AG04449 (cell line): ENCODE results near the gene LPP.

ENCODE experiments used
- CTCF ChIA-PET: fragments of 350-600 bp; formaldehyde crosslinking; extraction: SDS; loops from one replicate; lab custom pipeline; 2021; ENCODE audit warnings: antibody characterized with exemption; lab: Yijun Ruan, JAX
- POLR2A ChIA-PET: fragments of 400-600, 350-600 bp; formaldehyde crosslinking; extraction: SDS; loops from one replicate; lab custom pipeline; 2020; ENCODE audit warnings: antibody characterized with exemption, inconsistent platforms; lab: Yijun Ruan, JAX
- DNase-seq: peaks from one replicate; pipeline ENCODE4 v3.0.0-alpha.2; 2010; ENCODE audit warnings: low read depth, low spot score
- H3K4me3 ChIP-seq: 2 replicates; pipeline ENCODE4 v1.5.1; 2011; ENCODE audit warnings: low read depth, mild to moderate bottlenecking, control low read depth, low read length
- TF ChIP-seq, protein P1 (sequence below): IDR thresholded peaks from one replicate; pipeline ENCODE4 v1.5.1; 2011; ENCODE audit warnings: mild to moderate bottlenecking, moderate library complexity, low read length, control low read depth, inconsistent platforms; ENCODE audit not compliant: insufficient read depth; ENCODE audit errors: missing control alignments

Gene LPP

GRCh38 chr3:188246905-188247304 lies 92.9 kb downstream of the LPP start:
- no peak overlapping the region for H3K4me3 ChIP-seq
- TF ChIP-seq, protein P1, sequence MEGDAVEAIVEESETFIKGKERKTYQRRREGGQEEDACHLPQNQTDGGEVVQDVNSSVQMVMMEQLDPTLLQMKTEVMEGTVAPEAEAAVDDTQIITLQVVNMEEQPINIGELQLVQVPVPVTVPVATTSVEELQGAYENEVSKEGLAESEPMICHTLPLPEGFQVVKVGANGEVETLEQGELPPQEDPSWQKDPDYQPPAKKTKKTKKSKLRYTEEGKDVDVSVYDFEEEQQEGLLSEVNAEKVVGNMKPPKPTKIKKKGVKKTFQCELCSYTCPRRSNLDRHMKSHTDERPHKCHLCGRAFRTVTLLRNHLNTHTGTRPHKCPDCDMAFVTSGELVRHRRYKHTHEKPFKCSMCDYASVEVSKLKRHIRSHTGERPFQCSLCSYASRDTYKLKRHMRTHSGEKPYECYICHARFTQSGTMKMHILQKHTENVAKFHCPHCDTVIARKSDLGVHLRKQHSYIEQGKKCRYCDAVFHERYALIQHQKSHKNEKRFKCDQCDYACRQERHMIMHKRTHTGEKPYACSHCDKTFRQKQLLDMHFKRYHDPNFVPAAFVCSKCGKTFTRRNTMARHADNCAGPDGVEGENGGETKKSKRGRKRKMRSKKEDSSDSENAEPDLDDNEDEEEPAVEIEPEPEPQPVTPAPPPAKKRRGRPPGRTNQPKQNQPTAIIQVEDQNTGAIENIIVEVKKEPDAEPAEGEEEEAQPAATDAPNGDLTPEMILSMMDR, result no peak
- CTCF ChIA-PET, result interaction anchor here (1.5 kb wide), 1 partner anchor 507 kb away, joined by 3 read pairs; no protein-coding TSS in a partner anchor
- POLR2A ChIA-PET, result interaction anchor here (0.7 kb wide), 1 partner anchor 17 kb away, joined by 6 read pairs; no protein-coding TSS in a partner anchor
- DNase-seq, result no peak

DNA sequence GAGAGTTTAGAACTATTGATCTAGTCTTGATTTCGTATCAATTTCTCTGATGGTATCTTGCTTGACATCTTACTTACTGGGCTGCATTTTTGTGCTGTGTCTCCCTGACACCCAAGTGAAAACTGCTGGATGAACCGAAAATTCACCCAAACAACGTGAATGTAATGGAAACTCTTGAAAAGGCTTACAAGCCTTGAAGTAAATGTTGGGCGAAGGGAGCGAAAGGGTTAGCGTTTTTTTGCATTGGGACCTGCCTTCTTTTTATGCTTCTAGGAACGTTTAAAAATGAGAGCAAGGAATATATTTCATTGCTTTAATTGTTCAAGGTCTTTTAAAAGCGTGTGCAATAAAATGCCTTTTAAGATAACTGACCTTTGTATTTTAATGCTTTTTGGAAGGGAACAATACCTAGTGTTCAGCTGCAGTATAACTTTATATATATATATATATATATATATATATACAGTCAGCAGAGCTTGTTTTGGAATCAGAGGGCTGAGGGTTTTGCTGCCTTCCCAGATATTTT lies 94.1 kb downstream of the LPP start:
- H3K4me3 ChIP-seq, result no peak overlapping the region
- DNase-seq, result no peak
- TF ChIP-seq, protein P1, result no peak
- POLR2A ChIA-PET, result no interaction called here
- CTCF ChIA-PET, result interaction anchor here (0.8 to 2.2 kb wide), 4 partner anchors 9 to 510 kb away, joined by 3 to 5 read pairs (median 3); no protein-coding TSS in a partner anchor

DNA sequence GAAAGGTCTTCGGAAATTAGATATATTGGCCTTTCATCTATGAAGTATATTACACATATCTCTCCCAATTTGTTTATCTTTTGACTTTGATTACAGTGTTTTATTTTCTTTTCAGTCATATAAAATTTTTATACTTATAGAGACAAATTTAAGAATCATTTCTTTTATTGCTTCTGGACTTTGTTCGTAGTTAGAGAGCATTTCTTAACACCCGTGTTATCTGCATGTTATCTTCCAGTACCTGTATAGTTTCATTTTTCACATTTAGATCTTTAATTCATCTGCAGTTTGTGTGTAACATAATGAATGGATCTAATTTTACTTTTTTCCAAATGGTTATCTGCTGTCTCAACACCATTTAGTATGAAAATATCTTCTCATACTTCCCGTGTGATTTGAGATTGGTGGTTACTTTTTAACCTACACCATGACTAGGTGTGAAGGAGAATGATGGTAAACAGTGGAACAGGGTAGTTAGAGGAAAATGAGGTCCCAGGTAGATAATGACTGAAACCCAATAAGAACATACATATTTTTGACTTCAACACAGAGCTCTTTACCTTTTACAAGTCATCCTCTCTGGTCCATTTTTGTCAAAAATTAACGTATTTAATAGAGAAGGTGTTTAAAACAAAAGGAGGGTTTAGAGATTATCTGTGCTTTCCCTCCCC lies 99.3 kb downstream of the LPP start:
- TF ChIP-seq, protein P1, result no peak
- ChIA-PET POLR2A (no interaction called here), CTCF (no interaction called here)
- H3K4me3 ChIP-seq, result no peak overlapping the region
- no peak for DNase-seq

DNA sequence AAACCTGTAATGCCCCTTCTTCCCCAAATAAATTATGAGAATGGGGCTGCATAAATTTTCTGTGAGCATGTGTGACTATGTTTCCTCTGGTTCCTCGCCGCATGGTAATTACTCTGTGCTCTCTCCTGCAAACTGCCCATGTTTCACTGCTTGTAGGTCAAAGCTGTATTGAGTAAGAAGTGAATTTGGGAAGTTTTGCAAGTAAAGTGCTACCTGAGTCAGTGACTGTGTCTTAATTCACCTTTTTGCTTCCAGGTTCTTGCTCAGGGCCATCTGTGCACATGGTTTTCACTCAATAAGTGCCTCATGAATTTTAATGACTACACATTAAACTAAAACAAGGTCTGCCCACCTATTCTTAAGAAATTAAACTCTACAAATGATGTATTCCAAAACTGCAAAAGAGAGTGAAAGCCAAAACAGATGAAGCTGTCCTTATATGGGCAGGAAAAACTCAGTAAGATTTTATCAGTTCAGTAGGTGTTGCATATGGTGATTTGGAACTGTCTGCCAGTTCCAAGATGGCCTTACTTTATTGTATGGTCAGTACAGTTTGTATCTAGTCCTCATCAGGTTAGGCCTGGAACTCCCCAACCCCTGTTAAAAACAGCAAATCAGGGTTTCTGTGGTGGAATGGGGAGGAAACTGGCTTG lies 100.0 kb downstream of the LPP start:
- no peak for DNase-seq
- CTCF ChIA-PET, result no interaction called here
- POLR2A ChIA-PET, result no interaction called here
- TF ChIP-seq, protein P1, result no peak
- no peak overlapping the region for H3K4me3 ChIP-seq

- no peak overlapping the region for H3K4me3 ChIP-seq
- POLR2A ChIA-PET, result no interaction called here
- no peak for DNase-seq
- CTCF ChIA-PET, result interaction anchor here (1.0 to 2.4 kb wide), 4 partner anchors 9 to 700 kb away, joined by 3 to 7 read pairs (median 6); no protein-coding TSS in a partner anchor
- TF ChIP-seq, protein P1, result no peak
These were observed 100.6 kb downstream of the LPP start for GRCh38 chr3:188254520-188255070.

DNA sequence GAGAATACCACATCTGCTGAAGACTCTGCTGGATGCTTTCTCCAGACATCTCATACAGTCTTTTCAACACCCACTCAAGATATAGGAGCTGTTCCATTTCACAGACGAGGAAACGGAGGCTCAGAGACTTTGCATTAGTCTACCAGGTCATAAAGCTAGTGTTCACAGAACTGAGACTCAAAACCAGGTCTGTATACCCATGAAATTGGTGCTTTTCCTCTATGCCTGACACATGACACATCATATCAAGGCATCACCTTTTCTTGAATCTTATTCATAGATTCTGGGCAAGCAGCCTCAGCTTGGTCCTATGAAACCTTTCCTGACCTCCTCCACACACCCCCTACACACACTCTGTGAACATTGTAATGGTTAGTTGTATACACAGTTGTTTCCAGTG lies 101.2 kb downstream of the LPP start:
- POLR2A ChIA-PET, result no interaction called here
- TF ChIP-seq, protein P1, result no peak

More for the DNA sequence above, 101.2 kb downstream of the LPP start:
- CTCF ChIA-PET, result interaction anchor here (1.0 to 2.4 kb wide), 4 partner anchors 9 to 700 kb away, joined by 3 to 7 read pairs (median 6); no protein-coding TSS in a partner anchor
- no peak overlapping the region for H3K4me3 ChIP-seq
- DNase-seq, result no peak
